ENCODE results near the gene VPS26B.

GRCh38 chr11:134266841-134267251, 42.4 kb downstream of the VPS26B start:
- TF ChIP-seq CTCF (IDR thresholded peaks at IDR 0.05) = no peak
- no peak for TF ChIP-seq POLR2A (IDR thresholded peaks at IDR 0.05)
- TF ChIP-seq POLR2AphosphoS5 (IDR thresholded peaks at IDR 0.05) = no peak
- TF ChIP-seq EP300 (IDR thresholded peaks at IDR 0.05) = no peak

Data from sigmoid colon (tissue), 4 donors.